IMR-90 (cell line): ENCODE data around the gene TMEM130.

Experiments
- CTCF ChIP-seq: conservative IDR thresholded peaks from 2 replicates; pipeline ENCODE4 v1.5.1; 2012; ENCODE audit warnings: mild to moderate bottlenecking, low read depth, low read length, improper control_type of control experiment
- MXI1 ChIP-seq: IDR thresholded peaks from 2 replicates; pipeline ENCODE4 v1.6.1; 2012; ENCODE audit warnings: low read depth, mild to moderate bottlenecking, low read length, moderate library complexity, borderline replicate concordance
- POLR2A ChIP-seq: IDR thresholded peaks from 2 replicates; pipeline ENCODE4 v1.6.1; 2012; ENCODE audit warnings: mild to moderate bottlenecking, low read depth, low read length

- TF ChIP-seq CTCF (no peak), POLR2A (no peak), MXI1 (no peak)
Measured at GRCh38 chr7:98866765-98867164, 3.0 kb downstream of the TMEM130 start.
